Measurements from ENCODE around the gene SLC6A5.

Gene SLC6A5

GRCh38 chr11:20671856-20672546 lies 72.6 kb downstream of the SLC6A5 start:
- DNase-seq, result no peak

DNA sequence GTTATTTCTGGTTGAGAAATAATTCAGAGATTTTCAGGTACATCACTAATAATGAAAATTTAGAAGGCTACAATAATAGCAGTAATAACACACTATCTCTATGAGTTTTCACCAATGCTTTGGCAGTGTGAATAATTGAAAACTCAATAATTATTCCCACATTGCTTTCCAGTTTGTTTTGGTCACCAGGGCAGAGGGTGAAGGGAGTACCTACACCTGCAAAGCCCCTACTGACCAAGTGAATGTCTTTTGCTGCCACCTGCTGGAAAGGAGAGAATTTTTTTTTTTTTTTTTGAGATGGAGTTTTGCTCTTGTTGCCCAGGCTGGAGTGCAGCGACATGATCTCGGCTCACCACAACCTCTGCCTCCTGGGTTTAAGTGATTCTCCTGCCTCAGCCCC lies 73.2 kb downstream of the SLC6A5 start:
- no peak for DNase-seq

GRCh38 chr11:20676658-20677057 lies 77.2 kb downstream of the SLC6A5 start:
- DNase-seq, result no peak

GRCh38 chr11:20688761-20689160 lies 89.4 kb downstream of the SLC6A5 start:
- DNase-seq, result no peak

GRCh38 chr11:20707876-20708275 lies 108.5 kb downstream of the SLC6A5 start:
- DNase-seq, result no peak

Measured in EL (cell line).